HG03095 (cell line): ENCODE results near the gene SLC1A1.
A peak's percentile ranks its signal among the peaks of the same experiment; 100 is the strongest.
"Not testable (repeated sequence)": the region's sequence is repeated elsewhere in the genome, so short reads cannot be mapped to it uniquely, and the experiment has no call there.

Experiments
- ATAC-seq: cut with Tn5 transposase; IDR thresholded peaks from one replicate; pipeline ENCODE4 v1.9.1; 2021; ENCODE audit warnings: moderate library complexity; ENCODE audit not compliant: unreplicated experiment

SLC1A1 gene

DNA sequence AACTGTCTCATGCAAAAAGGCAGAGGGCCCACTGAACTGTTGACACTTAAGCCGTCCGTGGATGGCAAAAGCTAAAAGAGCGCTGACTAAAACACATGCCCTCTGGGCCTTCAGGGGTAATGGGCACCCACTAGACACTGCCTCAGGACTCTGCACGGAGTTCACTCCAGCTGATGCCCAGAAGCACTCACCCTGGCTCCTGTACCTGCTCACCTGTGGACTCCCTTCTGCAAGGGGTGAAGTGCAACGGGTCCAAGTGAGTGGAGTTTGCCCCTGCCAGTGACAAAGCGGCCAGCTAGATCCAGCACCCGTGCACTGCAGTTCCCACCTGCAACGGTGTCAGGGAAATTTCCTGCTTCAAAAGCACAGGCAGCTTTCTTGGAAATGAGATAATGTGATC, 50.2 kb downstream of the SLC1A1 start:
- no peak for ATAC-seq

DNA sequence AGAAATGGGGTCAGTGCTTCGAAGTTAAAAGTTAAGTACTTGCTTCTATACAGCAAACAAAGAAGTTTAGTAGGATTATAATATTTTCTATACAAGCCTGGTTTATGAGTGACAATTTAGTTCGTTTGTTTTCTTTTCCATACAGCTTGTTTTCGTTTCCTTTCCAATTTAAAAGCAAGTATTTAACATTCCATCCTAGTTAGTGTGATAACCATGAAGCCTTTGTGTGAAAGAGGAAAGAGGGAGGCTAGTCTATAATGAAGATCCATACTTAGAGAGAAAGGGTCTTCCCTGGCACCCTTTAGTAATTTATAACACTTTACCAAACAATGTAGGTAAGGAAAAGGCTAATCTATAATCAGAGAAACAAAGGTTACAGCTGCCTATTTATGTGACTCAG, 51.0 kb downstream of the SLC1A1 start:
- ATAC-seq, result no peak

DNA sequence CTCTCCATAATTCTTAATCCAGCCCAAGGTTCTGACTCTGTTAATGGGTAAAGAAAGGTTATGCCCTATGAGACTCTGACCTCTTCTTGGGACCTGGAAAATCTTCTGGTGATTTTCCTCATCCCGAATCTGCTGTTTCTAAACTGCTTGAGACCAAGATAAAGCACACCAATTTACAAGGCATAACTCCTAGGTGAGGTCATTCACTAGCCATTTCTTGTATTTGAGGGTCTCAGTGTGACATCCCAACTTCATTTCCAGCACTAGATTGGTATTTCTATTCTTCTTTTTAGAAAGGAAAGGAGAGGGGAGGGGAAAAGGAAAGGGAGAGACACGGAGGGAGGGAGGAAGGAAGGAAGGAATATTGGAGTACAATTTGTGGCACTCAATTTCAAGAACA, 51.6 kb downstream of the SLC1A1 start:
- no peak for ATAC-seq

DNA sequence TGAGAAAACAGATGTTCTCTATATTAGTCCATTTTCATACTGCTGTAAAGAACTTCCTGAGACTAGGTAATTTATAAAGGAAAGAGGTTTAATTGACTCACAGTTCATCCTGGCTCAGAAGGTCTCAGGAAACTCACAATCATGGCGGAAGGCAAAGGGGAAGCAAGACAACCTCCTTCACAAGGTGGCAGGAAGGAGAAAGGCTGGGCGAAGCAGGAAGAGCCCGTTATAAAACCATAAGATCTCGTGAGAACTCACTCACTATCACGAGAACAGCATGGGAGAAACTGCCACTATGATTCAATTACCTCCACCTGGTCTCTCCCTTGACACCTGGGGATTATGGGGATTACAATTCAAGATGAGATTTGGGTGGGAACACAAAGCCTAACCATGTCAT, 54.4 kb downstream of the SLC1A1 start:
- ATAC-seq, result not testable (repeated sequence)

DNA sequence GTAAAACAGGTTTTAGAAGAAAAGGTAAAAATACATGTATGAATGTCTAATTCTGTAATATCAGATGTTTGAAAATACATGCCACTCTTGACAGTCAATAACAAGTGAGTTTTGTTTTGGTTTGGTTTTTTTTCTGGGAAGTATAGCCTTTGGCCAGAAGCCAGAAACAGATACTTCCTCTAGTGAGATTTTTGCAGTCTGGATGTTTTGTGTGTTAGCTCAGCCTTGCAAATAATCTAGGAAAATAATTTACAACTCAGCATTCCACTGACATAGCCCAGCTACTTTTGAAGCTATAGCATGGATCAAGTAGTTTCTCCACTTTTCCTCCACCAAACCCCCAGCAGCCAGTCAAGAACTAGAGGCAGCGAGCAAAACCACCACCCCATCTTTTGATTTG, 56.7 kb downstream of the SLC1A1 start:
- no peak for ATAC-seq

DNA sequence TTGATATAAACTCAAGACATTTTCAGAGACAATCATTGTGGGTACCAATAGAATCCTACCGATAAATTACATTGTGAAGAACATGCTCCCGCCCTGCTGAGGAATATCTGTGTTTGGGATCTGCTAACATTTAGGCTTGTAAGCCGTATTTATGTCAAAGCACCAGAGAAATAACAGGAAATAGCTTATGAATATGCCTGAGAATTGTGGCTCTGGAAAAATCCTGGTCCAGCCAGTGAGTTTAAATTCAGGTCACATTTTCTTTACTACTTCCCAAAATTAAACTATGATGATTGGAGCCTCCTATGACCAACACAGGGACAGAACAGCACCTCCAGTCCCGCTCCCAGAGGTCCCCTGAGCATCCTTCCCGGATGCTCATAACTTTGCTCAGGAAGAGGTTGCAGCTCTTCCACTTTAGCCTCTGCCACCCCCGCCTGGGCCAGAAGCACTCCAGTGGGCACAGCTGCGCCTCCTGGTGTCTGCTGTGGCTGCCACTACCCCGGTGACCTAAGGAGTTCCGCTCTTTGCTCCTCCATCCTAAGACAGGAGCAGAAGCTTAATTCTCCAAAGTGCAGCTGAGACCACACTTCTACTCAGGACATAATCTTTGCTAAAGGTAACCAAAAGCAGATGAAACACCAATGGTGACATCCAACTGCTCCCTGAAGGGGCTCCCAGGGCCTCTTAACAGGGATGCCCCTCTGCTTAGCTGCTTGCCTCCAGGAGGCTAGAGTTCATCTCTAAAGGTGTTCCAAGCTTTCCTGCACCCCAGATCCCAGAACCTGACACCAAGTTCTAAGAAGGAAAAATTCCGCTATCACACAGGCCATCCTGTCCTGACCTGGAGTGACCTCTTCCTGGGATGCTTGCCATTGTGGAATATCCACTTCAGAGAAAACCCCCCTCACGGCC, 58.8 kb downstream of the SLC1A1 start:
- ATAC-seq, result no peak

DNA sequence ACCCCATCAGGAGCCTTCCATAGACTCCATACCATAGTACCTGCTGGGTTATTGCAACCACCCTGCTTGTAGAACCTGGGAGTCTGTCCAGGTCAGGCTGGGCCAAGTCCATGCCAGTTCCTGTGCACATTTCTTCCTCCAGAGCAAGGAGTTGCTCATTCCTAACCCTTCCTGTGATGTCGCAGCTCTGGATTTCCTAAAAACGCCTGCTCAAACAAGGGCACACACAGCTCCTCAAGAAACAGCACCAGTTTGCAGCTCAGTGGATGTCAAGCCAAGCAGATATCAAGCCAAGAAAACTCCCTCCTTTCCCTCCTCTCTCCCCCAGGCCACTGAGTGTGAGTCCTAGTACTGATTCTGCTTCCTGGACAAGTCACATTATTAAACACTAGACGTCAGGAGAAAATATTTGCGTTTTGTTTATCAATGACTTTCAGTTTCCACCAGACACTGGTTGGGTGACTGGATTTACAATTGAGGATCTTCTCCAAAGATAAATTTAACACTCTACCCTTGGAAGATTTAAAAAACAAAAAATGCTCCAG, 59.6 kb downstream of the SLC1A1 start:
- no peak for ATAC-seq

DNA sequence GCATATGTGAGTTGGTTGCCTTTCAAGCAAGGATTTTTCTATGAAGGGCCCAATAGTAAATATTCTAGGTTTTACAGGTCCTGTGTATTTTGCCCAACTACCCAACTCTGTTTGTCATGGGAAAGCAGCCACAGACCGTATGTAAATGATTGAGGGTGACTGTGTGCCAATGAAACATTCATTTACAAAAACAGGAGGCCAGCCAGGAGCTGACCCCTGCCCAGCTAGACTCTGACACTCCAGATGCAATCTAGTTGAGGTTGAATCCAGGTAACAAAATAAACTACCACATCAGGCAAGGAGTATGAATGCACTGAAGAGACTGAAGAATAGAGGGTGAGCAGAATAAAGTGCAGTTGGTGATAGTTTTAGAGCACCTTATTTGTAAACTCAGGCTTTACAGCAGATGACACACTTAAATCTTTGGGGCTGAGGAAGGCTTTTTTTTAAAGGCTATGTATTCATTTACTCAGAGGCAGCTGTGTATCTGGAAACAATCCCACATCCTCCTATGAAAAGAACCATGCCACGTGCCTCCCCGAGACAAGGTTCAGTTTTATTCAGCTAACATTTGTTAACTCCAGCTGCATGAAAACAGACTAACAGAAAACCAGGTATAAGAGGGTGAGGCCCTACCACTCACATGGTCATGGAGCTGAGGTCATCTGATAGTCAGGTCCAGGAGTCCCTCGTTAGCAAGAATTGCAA, 60.7 kb downstream of the SLC1A1 start:
- ATAC-seq, result no peak

DNA sequence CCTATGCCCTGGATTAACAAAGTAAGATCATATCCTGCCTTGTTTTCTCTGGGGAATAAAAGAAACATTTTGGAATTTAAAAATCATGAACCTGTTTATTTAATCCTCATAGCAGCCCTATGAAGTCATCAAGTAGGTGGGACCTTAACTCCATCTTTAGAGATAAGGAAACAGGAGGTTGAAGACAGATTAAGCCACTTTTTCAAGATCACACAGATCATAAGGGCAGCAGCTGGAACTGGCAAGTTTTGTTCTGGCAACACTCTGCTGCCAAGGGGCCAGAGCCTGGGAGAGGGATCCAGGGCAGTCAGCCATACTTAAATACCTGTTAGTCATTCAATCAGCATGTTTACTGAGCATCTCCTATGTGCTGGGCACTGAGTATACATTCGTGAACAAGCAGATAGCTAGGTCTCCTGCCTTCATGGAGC, 63.7 kb downstream of the SLC1A1 start:
- no peak for ATAC-seq

DNA sequence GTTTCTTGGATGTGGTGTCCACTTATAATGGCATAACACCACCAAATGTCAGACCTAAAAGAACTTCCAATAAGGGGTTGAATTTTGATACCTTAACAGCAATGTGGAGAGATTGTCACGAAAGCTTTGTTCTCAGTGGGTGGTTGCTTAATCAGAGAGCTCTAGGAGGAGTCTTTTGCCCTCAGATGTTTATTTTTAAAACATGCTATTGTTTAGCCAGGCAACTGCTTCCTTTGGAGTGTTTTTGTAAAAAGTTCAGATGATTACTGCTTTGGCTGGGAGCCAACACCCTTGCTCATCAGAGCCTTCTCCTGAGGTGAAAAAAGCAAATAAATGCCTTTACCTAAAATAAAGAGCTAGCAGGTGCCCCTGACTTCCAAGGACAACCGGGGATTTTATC, 65.0 kb downstream of the SLC1A1 start:
- no peak for ATAC-seq

DNA sequence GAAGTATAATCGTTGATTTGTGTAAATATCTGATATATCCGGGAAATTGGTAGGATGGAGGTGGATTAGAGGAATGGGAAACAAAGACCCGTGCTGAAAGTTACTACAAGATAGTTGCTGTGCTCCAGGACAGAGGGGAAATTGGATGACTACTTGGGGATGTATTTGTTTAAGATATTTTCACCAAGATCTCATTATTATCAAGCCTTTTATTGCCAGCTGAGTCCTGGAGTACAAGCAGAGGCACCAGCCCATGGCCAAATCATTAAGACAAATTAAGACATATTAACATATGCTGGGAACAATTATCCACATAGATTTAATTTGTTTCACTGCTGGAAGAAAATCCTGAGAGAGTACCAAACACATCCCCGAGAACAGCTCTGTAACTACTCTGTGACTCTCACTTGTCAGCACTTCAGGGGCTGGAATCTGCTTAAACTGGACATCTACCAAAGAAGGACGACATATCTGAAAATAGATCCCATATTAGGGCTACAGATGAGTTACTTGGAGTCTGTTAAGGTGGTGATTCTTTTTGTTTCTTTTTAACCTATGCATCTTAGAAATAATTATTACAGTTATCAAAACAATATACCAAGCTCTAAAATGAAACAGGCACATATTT, 68.2 kb downstream of the SLC1A1 start:
- ATAC-seq, result no peak

DNA sequence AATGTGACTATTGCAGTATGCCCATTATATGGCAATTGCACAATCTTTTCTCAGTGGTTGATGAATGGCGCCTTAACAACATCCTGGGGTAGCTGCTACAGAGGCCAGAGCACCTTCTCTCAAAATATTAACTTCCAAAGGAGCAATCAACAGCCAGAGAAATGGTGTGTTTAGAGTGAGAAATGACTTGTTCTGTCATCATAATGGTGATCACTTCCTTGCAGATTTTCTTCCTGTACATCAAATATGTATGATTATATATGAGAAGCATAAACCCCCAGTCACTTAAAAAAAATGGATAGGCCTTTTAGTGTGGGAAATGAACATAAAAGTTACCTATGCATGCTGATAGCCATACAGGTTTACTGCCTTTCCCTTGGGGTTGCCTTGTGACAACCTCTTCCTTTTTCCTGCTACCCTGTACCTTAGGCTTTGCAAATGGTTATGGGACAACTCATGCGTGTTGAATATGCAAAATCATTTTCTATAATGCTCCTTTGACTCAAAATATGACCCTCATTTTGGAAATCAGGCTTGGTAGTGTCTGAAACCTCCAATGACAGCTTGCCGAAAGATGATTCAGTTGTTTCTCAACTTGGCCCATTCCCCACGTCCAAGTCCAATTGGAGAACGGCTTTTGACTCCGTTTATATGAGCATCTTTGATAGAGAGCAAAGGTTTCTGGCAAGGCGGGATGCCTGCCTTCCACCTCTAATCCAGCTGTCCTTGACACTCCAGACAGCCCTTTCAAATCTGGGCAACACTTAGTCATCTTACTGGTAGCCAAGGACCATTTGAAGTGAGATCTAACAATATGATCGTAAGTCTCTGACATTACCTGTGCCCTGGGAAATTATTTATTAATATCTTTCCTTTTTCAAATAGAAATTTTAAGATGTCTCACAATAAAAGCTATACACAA, 69.3 kb downstream of the SLC1A1 start:
- peak; percentile 85 for ATAC-seq

DNA sequence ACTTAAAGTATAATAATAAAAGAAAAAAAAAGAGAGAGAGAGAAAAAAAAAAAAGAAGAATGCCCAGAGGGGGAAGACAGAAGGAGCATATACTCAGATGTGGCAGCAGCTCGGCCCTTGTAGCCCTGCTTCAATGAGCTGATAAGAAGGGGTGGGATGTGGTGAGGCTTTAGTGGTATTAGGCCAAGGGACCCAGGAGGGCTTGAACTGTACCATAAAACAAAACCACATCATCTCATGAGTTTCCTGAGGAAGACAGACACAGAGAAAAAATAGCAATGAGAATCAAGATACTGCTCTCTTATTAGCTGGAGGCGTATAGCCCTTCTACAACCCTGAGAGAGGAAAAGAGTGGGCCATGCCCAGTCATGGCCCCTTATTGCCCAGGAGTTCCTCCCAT, 72.8 kb downstream of the SLC1A1 start:
- ATAC-seq, result no peak

DNA sequence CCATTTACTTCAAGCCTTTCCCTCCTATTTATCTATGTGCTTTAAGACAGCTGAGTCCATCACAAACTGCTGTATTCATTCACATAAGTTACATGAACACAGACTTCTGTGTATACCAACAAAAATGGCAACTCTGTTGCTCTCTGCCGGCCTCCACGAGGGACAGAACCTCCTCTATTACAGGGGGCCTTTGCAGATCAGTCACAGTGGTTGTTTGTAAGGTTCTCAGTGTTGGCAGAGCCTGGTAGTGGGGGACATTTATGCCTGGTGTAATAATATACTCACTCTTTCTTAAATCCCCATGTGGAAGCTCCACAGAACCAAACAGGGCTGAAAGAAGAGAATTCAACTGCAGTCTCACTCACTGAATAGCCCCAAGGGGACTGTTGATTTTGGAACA, 76.5 kb downstream of the SLC1A1 start:
- no peak for ATAC-seq

DNA sequence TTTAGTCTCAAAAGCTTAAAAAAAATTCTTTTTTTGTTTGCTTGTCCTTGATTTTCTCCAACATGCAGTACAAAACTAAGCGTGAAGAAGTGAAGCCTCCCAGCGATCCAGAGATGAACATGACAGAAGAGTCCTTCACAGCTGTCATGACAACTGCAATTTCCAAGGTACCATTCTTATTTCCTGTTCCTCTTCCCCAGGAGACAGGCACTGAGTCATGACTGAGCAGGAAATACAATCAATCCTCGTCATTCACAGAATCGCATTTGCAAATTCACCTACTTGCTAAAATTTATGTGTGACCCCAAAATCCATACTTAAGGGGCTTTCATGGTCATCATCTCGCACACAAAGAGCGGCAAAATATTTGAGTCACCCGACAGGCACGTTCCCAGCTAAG, 77.3 kb downstream of the SLC1A1 start:
- ATAC-seq, result no peak

DNA sequence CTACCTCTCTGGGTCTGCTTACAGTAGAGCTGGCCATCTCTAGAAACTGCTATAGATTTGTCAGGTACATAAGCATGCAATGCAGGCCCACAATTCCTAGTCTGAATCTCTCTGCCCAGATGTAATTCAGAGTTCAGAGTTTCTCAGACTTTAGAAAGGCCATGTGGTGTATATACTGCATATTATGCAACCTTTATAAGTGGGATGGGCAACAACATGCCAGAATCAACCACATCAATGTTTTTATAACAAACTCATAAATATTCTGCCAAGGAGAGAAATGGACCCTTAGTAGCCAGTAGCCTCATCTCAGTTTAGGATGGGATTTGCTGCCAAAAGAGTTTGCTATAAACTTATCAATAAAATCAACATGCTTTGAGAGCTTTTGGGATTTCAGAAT, 78.8 kb downstream of the SLC1A1 start:
- ATAC-seq, result no peak

DNA sequence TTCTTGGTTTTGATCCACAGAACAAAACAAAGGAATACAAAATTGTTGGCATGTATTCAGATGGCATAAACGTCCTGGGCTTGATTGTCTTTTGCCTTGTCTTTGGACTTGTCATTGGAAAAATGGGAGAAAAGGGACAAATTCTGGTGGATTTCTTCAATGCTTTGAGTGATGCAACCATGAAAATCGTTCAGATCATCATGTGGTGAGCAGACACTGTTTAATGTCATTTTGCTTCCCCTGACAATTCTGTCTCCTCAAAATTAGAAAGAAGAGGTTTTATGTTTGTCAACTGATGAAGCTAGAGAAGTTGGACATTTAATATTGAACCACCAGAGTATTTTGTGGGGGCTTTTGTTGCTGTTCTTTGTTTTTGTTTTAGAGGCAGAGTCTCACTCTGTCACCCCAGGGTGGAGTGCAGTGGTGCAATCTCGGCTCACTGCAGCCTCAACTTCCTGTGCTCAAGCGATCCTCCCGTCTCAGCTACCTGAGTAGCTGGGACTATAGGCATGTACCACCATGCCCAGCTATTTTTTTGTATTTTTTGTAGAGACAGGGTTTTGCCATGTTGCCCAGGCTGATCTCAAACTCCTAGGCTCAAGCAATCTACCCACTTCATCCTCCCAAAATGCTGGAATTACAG, 82.0 kb downstream of the SLC1A1 start:
- no peak for ATAC-seq

DNA sequence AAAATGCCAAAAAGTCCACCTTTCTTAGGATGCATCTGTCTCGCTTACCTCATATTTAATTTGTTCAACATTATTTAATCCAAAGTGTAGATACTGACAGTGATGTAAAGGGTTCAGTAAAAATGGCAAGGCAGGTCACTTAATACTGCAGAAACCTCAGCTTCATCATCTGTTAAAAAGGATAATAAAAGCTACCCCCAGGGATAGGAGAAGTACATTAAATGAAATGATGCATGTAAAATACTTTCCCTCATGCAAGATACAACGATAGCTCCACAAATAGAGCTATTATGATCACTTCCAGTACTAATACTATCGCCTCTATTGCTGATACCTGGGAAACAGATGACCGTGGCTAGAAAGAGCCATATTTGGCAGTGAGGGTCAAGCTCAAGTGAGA, 82.9 kb downstream of the SLC1A1 start:
- ATAC-seq, result no peak

DNA sequence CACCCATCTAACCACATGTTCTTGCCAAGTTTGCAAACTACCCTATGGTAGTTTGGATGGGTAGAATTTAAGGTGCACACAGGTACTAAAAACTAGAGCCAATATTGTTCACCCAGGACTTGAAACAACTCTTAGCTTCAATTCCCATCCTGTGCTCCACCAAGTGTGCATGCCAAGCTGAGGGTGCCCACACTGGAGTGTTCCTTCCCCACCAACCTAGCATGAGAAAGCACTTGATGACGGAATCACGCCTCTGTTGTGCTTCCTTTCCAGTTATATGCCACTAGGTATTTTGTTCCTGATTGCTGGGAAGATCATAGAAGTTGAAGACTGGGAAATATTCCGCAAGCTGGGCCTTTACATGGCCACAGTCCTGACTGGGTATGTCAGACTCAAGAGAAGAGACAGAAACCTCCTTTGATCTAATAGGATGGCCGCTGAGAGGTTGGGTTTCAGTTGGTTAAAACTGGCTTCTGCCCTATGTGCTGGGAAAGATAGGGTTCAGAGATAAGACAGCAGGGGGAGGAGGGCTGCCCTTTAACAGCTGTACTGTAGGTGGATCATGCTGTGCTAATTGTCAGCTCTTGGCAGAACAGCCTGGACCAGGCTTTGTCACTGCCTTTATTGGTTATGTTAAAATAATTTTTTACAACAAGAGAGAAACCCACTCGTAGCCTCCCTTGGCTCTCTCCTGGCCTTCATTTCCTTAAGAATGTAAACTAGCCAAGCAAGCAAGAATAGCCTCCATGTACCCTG, 83.5 kb downstream of the SLC1A1 start:
- no peak for ATAC-seq
